HG03571 (cell line): ENCODE data around the gene MARVELD1.

ENCODE experiments used
- ATAC-seq: cut with Tn5 transposase; IDR thresholded peaks from one replicate; pipeline ENCODE4 v1.9.1; 2021; ENCODE audit not compliant: unreplicated experiment

The MARVELD1 gene

GRCh38 chr10:97721871-97722780, 8.6 kb downstream of the MARVELD1 start:
- no peak for ATAC-seq

DNA sequence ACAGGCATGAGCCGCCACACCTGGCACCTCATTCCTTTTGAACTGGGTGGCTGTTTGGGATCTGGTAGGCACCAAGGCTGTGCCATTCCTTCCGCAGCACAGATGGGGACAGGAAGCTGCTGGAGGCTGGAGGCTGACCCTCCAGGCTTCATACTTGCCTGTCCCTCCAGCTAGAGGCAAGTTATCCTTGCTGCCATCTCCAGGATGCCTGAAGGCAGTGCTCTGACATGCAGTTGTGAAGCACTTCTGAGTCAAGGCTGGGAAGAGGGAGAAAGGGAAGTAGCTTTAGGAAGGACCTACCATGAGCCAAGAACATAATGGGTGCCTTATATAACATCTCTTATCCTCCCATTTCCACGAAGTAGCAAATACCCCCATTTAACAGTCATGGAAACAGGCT, 9.5 kb downstream of the MARVELD1 start:
- ATAC-seq, result no peak

GRCh38 chr10:97724341-97724941, 10.9 kb downstream of the MARVELD1 start:
- no peak for ATAC-seq

DNA sequence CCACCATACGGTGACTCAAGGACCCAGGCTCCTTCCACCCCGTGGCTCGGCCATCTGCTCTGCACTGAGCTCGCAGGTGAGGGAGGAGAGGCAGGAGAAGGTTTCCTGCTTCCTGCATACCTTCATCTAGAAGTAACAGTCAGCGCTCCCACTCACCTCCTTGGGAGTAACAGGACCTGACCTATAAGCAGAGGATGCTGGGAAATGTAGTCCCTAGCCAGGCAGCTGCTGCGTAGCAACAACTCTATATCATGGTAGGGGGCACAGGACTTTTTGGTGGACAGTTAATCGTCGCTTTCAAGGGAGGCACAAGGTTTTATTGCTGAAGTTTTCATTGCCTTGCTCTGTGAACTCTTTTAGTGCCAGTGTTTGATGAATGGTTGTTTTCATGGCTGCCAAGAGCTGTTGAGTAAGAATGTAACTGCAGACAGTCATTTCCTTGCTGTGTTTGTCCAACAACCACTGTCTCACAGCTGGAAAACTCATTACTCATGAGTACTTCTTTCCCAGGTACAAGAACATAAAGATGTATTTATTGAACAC, 13.2 kb downstream of the MARVELD1 start:
- no peak for ATAC-seq

DNA sequence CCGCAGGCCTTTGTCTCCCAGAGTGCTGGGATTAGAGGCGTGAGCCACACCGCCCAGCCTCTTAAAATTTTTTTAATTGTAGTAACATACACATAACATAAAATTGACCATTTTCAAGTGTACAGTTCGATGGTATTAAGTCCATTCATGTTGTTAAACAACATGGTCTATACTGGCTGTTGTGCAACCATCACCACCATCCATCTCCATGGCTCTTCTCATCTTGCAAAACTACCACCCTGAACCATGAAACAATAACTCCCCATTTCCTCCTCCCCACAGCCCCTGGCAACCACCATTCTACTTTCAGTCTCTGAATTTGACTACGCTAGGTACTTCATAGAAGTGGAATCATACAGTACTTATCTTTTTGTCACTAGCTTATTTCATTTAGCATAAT, 15.5 kb downstream of the MARVELD1 start:
- ATAC-seq, result no peak

DNA sequence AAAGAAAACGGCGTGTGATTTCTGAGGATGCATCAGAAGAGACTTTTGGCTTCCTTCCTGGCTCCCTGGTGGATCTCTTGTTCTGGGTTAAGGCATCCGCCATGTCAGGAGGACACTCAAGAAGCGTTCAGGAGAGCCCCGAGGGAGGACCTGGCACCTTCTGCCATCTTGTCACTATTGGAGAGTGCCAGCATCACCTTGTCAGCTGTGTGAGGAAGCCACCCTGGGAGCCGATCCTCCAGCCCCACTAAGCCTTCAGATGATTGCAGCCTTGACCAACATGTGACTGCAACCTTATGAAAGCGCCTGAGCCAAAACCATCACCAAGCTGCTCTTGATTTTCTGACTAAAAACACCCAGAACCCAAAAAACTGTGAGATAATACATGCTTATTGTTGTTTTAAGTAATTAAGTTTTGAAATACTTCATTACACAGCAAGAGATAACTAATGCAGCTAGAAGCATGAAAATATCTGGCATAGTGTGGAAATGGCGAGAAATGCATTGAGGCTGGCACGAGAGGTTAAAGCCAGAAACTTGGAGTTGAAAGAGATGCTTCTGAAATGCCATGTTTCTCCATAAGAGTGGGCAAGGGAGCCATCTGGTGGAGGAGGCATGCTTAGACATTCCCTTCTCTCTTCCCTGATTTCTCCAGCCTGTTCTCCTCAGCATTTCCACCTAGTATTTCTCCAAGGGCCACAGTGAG, 18.0 kb downstream of the MARVELD1 start:
- no peak for ATAC-seq

DNA sequence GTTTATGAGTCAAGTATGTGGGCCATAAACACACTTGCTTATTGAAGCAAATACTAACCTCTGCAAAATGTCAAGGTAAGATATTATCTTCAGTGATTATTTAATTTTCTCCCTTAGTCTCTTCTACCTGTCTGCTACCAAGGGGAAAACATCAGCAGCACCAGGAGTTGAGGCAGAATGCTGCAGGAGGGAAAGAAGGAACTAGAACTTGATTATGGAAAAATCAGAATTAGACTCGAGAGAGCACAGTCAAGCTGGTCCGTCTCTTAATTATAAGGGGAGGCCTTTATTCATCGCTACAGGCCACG, 18.5 kb downstream of the MARVELD1 start:
- no peak for ATAC-seq

- no peak for ATAC-seq
These were observed 19.7 kb downstream of the MARVELD1 start for GRCh38 chr10:97733256-97733655.

- no peak for ATAC-seq
These were observed 20.5 kb downstream of the MARVELD1 start for GRCh38 chr10:97734021-97734420.

- ATAC-seq, result peak; percentile 16
These were observed 22.9 kb downstream of the MARVELD1 start for GRCh38 chr10:97736403-97736901.

- ATAC-seq, result peak; percentile 74
These were observed 23.6 kb downstream of the MARVELD1 start, which contains the start of gene ZFYVE27 for GRCh38 chr10:97736902-97737769. Gene ZFYVE27, plus strand, starts transcription at chr10:97737128. Its CDS starts 1,350 bp downstream, at chr10:97738478.

GRCh38 chr10:97737770-97738265, 24.3 kb downstream of the MARVELD1 start:
- ATAC-seq, result peak; percentile 16

DNA sequence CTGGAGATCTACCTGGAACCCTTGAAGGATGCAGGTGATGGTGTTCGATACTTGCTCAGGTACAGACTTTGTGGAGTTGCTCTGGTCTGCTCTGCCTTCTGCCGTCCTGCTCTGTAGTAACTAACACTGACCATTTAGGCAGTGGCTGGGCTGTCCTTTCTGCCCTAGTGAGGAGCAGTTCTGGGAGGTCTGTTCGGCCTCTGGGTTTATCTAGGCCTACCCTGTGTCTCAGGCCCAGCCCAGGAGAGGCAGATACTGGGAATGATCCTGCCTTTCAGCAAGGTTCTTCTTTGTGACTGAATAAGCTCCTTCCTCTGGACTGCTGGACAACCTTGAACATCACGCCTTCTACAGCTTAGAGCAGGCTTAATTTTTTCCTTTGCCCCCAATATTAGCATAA, 25.1 kb downstream of the MARVELD1 start:
- no peak for ATAC-seq

DNA sequence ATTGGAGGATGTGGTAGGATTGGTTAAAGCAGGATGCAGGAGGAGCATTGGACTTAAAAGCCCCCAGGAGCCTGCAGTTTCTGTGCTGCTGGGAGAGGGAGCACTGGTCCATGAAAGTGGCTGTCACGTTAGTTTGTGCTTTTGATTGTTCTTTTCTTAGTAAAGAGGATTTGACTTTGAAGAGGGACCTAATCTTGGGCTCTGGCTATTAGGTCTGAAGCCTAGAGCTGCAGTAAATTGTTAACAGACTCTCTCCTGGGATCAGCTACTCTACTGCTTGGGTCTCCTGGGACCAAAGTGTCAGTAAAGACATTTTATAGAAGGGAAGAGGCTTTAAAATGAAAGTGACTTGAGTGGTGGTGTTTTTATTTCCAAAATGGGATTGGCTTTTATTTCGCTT, 27.1 kb downstream of the MARVELD1 start:
- ATAC-seq, result no peak

GRCh38 chr10:97743169-97743943, 29.8 kb downstream of the MARVELD1 start:
- ATAC-seq, result no peak

DNA sequence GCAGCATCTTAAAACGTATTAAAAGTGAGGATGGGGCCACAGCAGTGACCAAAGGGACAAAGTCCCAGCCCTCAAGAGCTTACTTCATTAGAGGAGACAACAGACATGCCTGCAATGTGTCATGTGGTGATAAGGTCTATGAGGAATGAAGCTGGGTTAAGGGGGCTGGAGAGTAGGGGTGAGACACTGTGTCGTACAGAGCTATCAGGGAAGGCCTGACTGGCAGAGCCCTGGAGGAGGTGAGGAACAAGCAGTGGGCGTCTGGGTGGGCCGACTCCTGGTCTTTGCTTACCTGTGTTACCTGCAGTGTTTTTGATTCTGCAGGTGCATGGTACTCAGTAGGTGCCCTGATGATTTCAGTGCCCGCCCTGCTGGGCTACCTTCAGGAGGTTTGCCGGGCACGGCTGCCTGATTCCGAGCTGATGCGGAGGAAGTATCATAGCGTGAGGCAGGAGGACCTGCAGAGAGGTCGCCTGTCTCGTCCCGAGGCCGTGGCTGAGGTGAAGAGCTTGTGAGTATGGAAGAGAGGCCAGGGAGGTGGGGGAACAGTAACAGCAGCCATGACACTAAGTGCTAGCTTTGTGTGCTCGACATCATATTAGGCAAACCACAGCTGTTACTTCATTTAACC, 31.0 kb downstream of the MARVELD1 start:
- ATAC-seq, result no peak

DNA sequence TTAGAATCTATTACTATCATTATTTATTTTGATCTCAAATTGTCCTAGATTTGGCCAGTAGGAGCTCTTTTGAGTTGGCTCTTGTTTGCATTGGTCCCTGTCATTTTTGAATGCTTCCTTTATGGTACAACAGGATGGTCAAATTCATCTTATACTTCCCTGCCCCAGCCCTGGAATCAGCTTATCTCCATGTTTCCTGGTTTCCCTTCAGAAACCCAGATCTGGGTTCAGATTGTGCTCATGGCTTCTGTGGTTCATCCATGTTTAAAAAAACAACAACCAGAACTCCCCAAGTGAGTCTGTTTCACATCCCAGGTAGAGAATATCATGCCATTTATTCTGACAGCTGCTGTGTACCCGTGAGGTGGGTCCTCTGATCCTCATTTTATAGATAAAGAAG, 34.0 kb downstream of the MARVELD1 start:
- no peak for ATAC-seq

DNA sequence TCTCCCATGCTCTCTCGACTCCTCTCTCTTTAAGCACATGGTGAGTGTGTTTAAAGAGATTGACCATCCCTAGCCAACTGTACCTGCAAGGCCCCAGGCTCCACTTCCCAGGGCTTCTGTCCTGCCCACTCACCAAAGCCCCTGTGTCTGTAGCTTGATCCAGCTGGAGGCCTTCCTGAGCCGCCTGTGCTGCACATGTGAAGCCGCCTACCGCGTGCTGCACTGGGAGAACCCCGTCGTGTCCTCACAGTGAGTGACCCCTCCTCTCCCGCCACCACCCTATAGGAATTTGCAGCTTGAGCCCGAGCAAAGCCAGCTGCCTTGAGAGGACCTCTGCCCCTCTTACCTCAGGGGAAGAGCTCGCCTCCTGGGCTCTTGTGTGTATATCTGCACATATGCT, 34.6 kb downstream of the MARVELD1 start:
- no peak for ATAC-seq

GRCh38 chr10:97752956-97753355, 39.4 kb downstream of the MARVELD1 start:
- ATAC-seq, result no peak
